Natural killer cell treated with Interleukin-12 subunit alpha and Interleukin-12 subunit beta and Interleukin-15 and Interleukin-18, amount 100 ng/mL, for 72 hours (primary cell): Measurements from ENCODE around the gene PRKN. TPM values are rescaled to one million over a fixed set of nuclear protein-coding genes. Genes with fewer than 3 reads are reported as not detected.
"Not testable (repeated sequence)": the region's sequence is repeated elsewhere in the genome, so short reads cannot be mapped to it uniquely, and the experiment has no call there.

Experiments used
- ATAC-seq, 2 donors: fragments of 150-1000 bp; cut with Tn5 transposase in 1 of 2; sonication (Bioruptor Pico), chemical (Tn5 transposase) in 1 of 2; 2 replicates each; pipeline ENCODE4 v1.10.0; 2021
- DNase-seq: peaks from one replicate; pipeline ENCODE4 v3.0.0; 2022; ENCODE audit warnings: low spot score
- H3K27ac Mint-ChIP-seq, 2 donors: 1 replicate in 1 of 2; 2 replicates in 1 of 2; pipeline ENCODE4 v1.8.0; 2022; ENCODE audit warnings: mixed read lengths in 2 of 2, mild to moderate bottlenecking in 1 of 2, moderate library complexity in 1 of 2
- H3K27me3 Mint-ChIP-seq, 2 donors: 1 replicate in 1 of 2; 2 replicates in 1 of 2; pipeline ENCODE4 v1.8.0; 2022; ENCODE audit warnings: mixed read lengths in 2 of 2
- H3K36me3 Mint-ChIP-seq: one replicate; pipeline ENCODE4 v1.8.0; 2022; ENCODE audit warnings: mixed read lengths
- H3K4me1 Mint-ChIP-seq, 2 donors: 1 replicate in 1 of 2; 2 replicates in 1 of 2; pipeline ENCODE4 v1.8.0; 2022; ENCODE audit warnings: low read depth in 2 of 2, mixed read lengths in 2 of 2, mild to moderate bottlenecking in 1 of 2
- H3K4me3 Mint-ChIP-seq: one replicate; pipeline ENCODE4 v1.8.0; 2022; ENCODE audit warnings: mixed read lengths
- H3K9me3 Mint-ChIP-seq: 2 replicates; pipeline ENCODE4 v1.8.0; 2022; ENCODE audit warnings: mixed read lengths
- total RNA-seq, 2 donors: library from RNA; stranded (reverse); gene quantifications; one replicate each; pipeline ENCODE4 v1.2.3, GENCODE V29; 2022

PRKN gene
- total RNA-seq, 2 donors from 2014 or later = not detected

GRCh38 chr6:162680367-162680766 lies 47.2 kb downstream of the PRKN start:
- H3K4me3 Mint-ChIP-seq = no peak overlapping the region
- no peak for ATAC-seq
- no peaks in the 10 kb centered on the region for H3K4me1 Mint-ChIP-seq
- H3K36me3 Mint-ChIP-seq = no peaks in the 10 kb centered on the region
- no peaks in the 10 kb centered on the region for H3K9me3 Mint-ChIP-seq
- no peak overlapping the region for H3K27ac Mint-ChIP-seq
- DNase-seq = no peak
- no peaks in the 10 kb centered on the region for H3K27me3 Mint-ChIP-seq

GRCh38 chr6:162679681-162680080 lies 47.9 kb downstream of the PRKN start:
- H3K4me1 Mint-ChIP-seq = no peaks in the 10 kb centered on the region
- H3K27ac Mint-ChIP-seq = no peak overlapping the region
- H3K36me3 Mint-ChIP-seq = no peaks in the 10 kb centered on the region
- DNase-seq = no peak
- H3K27me3 Mint-ChIP-seq = no peaks in the 10 kb centered on the region
- H3K9me3 Mint-ChIP-seq = peaks cover 1% of the 10 kb centered on the region
- no peak for ATAC-seq
- H3K4me3 Mint-ChIP-seq = no peak overlapping the region

GRCh38 chr6:162678896-162679295 lies 48.7 kb downstream of the PRKN start:
- not testable (repeated sequence) for H3K36me3 Mint-ChIP-seq, H3K27ac Mint-ChIP-seq, DNase-seq, H3K27me3 Mint-ChIP-seq, H3K4me3 Mint-ChIP-seq, H3K9me3 Mint-ChIP-seq, ATAC-seq, H3K4me1 Mint-ChIP-seq

- Mint-ChIP-seq H3K36me3 (no peaks in the 10 kb centered on the region), H3K27ac (no peak overlapping the region), H3K27me3 (no peaks in the 10 kb centered on the region), H3K9me3 (peaks cover 7% of the 10 kb centered on the region), H3K4me3 (no peak overlapping the region), H3K4me1 (no peaks in the 10 kb centered on the region)
- DNase-seq = no peak
- no peak for ATAC-seq
Observed at GRCh38 chr6:162675503-162675902, 52.1 kb downstream of the PRKN start.

GRCh38 chr6:162674452-162674851 lies 53.1 kb downstream of the PRKN start:
- no peaks in the 10 kb centered on the region for H3K36me3 Mint-ChIP-seq
- H3K9me3 Mint-ChIP-seq = peaks cover 7% of the 10 kb centered on the region
- no peak overlapping the region for H3K27ac Mint-ChIP-seq

GRCh38 chr6:162671580-162672165 lies 55.9 kb downstream of the PRKN start:
- peaks cover 10% of the 10 kb centered on the region for H3K9me3 Mint-ChIP-seq
- no peaks in the 10 kb centered on the region for H3K27me3 Mint-ChIP-seq
- H3K27ac Mint-ChIP-seq = no peak overlapping the region
- no peaks in the 10 kb centered on the region for H3K4me1 Mint-ChIP-seq
- ATAC-seq (no peak), DNase-seq (no peak)
- H3K4me3 Mint-ChIP-seq = no peak overlapping the region
- H3K36me3 Mint-ChIP-seq = no peaks in the 10 kb centered on the region

More at GRCh38 chr6:162674452-162674851, 53.1 kb downstream of the PRKN start:
- no peaks in the 10 kb centered on the region for H3K27me3 Mint-ChIP-seq
- H3K4me1 Mint-ChIP-seq = no peaks in the 10 kb centered on the region
- no peak overlapping the region for H3K4me3 Mint-ChIP-seq
- DNase-seq = no peak
- ATAC-seq = no peak

- Mint-ChIP-seq H3K27me3 (no peaks in the 10 kb centered on the region), H3K36me3 (no peaks in the 10 kb centered on the region), H3K4me1 (no peaks in the 10 kb centered on the region), H3K4me3 (no peak overlapping the region), H3K27ac (no peak overlapping the region), H3K9me3 (peaks cover 13% of the 10 kb centered on the region)
- ATAC-seq = no peak
- DNase-seq = no peak
Observed at GRCh38 chr6:162670345-162670744, 57.2 kb downstream of the PRKN start.

GRCh38 chr6:162666246-162666645 lies 61.3 kb downstream of the PRKN start:
- Mint-ChIP-seq H3K4me1 (no peaks in the 10 kb centered on the region), H3K36me3 (peaks cover 8% of the 10 kb centered on the region), H3K27ac (no peak overlapping the region), H3K9me3 (peaks cover 10% of the 10 kb centered on the region), H3K27me3 (no peaks in the 10 kb centered on the region), H3K4me3 (no peak overlapping the region)
- ATAC-seq (no peak), DNase-seq (no peak)

GRCh38 chr6:162653808-162654207 lies 73.8 kb downstream of the PRKN start:
- Mint-ChIP-seq H3K4me1 (no peaks in the 10 kb centered on the region), H3K27ac (no peak overlapping the region), H3K4me3 (no peak overlapping the region), H3K27me3 (no peaks in the 10 kb centered on the region), H3K9me3 (peaks cover 5% of the 10 kb centered on the region), H3K36me3 (no peaks in the 10 kb centered on the region)
- ATAC-seq (no peak), DNase-seq (no peak)

- Mint-ChIP-seq H3K27me3 (no peaks in the 10 kb centered on the region), H3K4me1 (no peaks in the 10 kb centered on the region), H3K4me3 (no peak overlapping the region), H3K36me3 (no peaks in the 10 kb centered on the region), H3K9me3 (peaks cover 1% of the 10 kb centered on the region), H3K27ac (no peak overlapping the region)
- DNase-seq (no peak), ATAC-seq (no peak)
Observed at GRCh38 chr6:162651505-162651904, 76.1 kb downstream of the PRKN start.

- DNase-seq (no peak), ATAC-seq (no peak)
- Mint-ChIP-seq H3K36me3 (no peaks in the 10 kb centered on the region), H3K27ac (no peak overlapping the region), H3K4me1 (no peaks in the 10 kb centered on the region), H3K27me3 (no peaks in the 10 kb centered on the region), H3K4me3 (no peak overlapping the region), H3K9me3 (no peaks in the 10 kb centered on the region)
Observed at GRCh38 chr6:162649271-162649670, 78.3 kb downstream of the PRKN start.

GRCh38 chr6:162644153-162644552 lies 83.4 kb downstream of the PRKN start:
- H3K36me3 Mint-ChIP-seq = no peaks in the 10 kb centered on the region
- no peak for DNase-seq
- no peak overlapping the region for H3K27ac Mint-ChIP-seq
- H3K4me1 Mint-ChIP-seq = no peaks in the 10 kb centered on the region
- no peaks in the 10 kb centered on the region for H3K27me3 Mint-ChIP-seq
- no peaks in the 10 kb centered on the region for H3K9me3 Mint-ChIP-seq
- H3K4me3 Mint-ChIP-seq = no peak overlapping the region
- no peak for ATAC-seq

GRCh38 chr6:162640756-162641155 lies 86.8 kb downstream of the PRKN start:
- DNase-seq = no peak
- Mint-ChIP-seq H3K36me3 (no peaks in the 10 kb centered on the region), H3K4me1 (no peaks in the 10 kb centered on the region), H3K27me3 (no peaks in the 10 kb centered on the region), H3K4me3 (no peak overlapping the region), H3K9me3 (peaks cover 3% of the 10 kb centered on the region), H3K27ac (no peak overlapping the region)
- ATAC-seq = no peak

GRCh38 chr6:162639951-162640350 lies 87.6 kb downstream of the PRKN start:
- Mint-ChIP-seq H3K27me3 (no peaks in the 10 kb centered on the region), H3K36me3 (no peaks in the 10 kb centered on the region), H3K4me3 (no peak overlapping the region), H3K9me3 (peaks cover 3% of the 10 kb centered on the region), H3K27ac (no peak overlapping the region), H3K4me1 (no peaks in the 10 kb centered on the region)
- DNase-seq (no peak), ATAC-seq (no peak)

- H3K27me3 Mint-ChIP-seq = no peaks in the 10 kb centered on the region
- ATAC-seq = no peak
- H3K9me3 Mint-ChIP-seq = peaks cover 6% of the 10 kb centered on the region
- H3K4me3 Mint-ChIP-seq = no peak overlapping the region
- no peaks in the 10 kb centered on the region for H3K36me3 Mint-ChIP-seq
- no peaks in the 10 kb centered on the region for H3K4me1 Mint-ChIP-seq
- DNase-seq = no peak
- H3K27ac Mint-ChIP-seq = no peak overlapping the region
Observed at GRCh38 chr6:162638931-162639574, 88.5 kb downstream of the PRKN start.
